Measurements from ENCODE around the gene DDX54. TPM values are rescaled to one million over a fixed set of nuclear protein-coding genes. Genes with fewer than 3 reads are reported as not detected.

Gene DDX54
- total RNA-seq, 1 donor from 2014 or later, result 66.7 TPM

DNA sequence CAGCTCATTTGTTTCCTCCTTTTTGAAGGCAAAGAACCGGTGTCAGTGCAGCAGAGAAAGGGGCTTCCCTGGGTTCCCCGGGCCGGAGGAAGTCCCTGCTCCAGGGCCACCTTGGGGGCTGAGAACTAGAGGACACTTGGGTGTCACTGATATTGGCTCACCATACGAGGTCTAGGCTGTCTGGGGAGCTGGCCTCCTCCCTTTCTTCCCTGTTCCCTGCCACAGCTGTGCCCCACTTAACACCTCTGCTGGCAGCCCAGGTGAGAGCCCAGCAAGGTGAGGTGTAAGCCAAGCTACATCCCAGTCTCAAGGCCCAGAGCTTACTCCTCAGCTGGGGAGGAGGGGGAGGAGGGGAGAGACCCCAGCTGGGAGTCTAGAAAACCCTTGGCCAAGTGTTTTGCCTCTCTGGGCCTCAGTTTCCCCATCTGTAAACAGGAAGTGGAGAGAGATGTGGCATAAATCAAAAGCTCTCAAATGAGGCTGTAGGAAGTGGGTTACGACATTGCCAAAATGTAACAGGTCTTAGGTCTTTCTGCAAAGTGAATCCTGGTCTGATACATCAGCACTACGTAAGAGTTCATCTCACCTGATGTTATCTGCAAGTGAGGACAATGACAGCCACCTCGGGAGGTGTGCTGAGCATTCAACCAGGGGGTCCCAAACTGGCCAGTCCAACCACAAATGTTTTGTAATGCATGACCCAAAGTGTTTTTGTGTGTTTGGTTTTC, 75.2 kb downstream of the DDX54 start:
- Mint-ChIP-seq H3K4me1 (no peaks in the 10 kb centered on the region), H3K36me3 (no peaks in the 10 kb centered on the region), H3K27me3 (ENCODE audit: low read depth) (peaks cover 48% of the 10 kb centered on the region), H3K9me3 (no peaks in the 10 kb centered on the region), H3K4me3 (no peak overlapping the region), H3K27ac (no peak overlapping the region)
- TF ChIP-seq, protein P1, sequence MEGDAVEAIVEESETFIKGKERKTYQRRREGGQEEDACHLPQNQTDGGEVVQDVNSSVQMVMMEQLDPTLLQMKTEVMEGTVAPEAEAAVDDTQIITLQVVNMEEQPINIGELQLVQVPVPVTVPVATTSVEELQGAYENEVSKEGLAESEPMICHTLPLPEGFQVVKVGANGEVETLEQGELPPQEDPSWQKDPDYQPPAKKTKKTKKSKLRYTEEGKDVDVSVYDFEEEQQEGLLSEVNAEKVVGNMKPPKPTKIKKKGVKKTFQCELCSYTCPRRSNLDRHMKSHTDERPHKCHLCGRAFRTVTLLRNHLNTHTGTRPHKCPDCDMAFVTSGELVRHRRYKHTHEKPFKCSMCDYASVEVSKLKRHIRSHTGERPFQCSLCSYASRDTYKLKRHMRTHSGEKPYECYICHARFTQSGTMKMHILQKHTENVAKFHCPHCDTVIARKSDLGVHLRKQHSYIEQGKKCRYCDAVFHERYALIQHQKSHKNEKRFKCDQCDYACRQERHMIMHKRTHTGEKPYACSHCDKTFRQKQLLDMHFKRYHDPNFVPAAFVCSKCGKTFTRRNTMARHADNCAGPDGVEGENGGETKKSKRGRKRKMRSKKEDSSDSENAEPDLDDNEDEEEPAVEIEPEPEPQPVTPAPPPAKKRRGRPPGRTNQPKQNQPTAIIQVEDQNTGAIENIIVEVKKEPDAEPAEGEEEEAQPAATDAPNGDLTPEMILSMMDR (IDR thresholded peaks at IDR 0.05; ENCODE audit: unreplicated experiment), result no peak
- no peak for DNase-seq (ENCODE audit: low spot score in 2 of 2, unreplicated experiment in 2 of 2)

DNA sequence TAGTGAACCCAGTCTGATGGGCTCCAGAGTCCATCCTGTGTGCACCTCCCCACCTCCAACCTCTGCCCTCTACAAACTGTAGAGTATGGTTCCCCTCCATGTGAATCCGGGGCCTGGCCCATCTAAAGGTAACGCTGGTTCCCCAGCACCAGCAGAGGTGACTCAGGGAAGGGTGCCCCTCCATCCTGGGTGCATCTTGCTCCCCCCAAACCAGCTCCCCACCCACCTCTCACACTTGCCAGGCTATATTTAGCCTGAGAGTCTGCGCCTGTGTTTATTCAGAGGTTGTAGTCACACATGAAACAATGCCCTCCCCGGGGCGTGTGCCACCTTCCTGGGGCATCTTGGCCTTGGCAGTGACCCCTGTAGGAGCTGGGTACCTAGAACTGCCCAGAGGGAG, 75.9 kb downstream of the DDX54 start:
- no peak overlapping the region for H3K4me3 Mint-ChIP-seq
- no peaks in the 10 kb centered on the region for H3K4me1 Mint-ChIP-seq
- DNase-seq (ENCODE audit: low spot score in 2 of 2, unreplicated experiment in 2 of 2), result no peak
- H3K27me3 Mint-ChIP-seq (ENCODE audit: low read depth), result peaks cover 54% of the 10 kb centered on the region
- no peaks in the 10 kb centered on the region for H3K36me3 Mint-ChIP-seq
- no peak overlapping the region for H3K27ac Mint-ChIP-seq
- no peaks in the 10 kb centered on the region for H3K9me3 Mint-ChIP-seq
- TF ChIP-seq, protein P1 (IDR thresholded peaks at IDR 0.05; ENCODE audit: unreplicated experiment), result no peak

DNA sequence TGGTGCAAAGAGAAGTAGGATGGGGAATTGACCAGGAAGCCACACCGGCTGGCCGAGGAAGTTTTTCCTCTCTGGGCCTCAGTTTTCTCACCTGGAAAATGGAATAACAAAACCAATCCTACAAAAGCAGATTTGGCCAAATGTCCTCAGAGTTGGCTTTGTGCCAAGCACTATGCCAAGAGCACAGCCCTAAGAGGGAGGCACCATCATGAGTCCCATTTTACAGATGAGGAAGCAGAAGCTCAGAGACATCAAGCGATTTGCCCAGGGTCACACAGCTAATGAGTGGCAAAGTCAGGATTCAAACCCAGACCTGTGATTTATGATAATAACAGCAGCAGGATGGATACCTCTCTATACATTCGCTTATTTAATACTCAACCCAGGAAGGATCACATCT, 77.0 kb downstream of the DDX54 start:
- Mint-ChIP-seq H3K27me3 (ENCODE audit: low read depth) (peaks cover 61% of the 10 kb centered on the region), H3K9me3 (no peaks in the 10 kb centered on the region), H3K27ac (no peak overlapping the region), H3K4me1 (no peaks in the 10 kb centered on the region), H3K36me3 (no peaks in the 10 kb centered on the region), H3K4me3 (no peak overlapping the region)
- TF ChIP-seq, protein P1 (IDR thresholded peaks at IDR 0.05; ENCODE audit: unreplicated experiment), result no peak
- DNase-seq (ENCODE audit: low spot score in 2 of 2, unreplicated experiment in 2 of 2), result no peak

Small RNA genes within 50 kb of the gene (microRNA-seq; reads per million reads assigned to microRNA genes)
- gene MIR7106, result 0.88 reads per million

Other genes with a start within 250 kb of the DDX54 start
- 6.0 to 7.7 TPM (median 6.5 TPM) in 3 replicates for gene OAS3, start 247.0 kb downstream of the DDX54 start, total RNA-seq
- 0.22 to 0.43 TPM (median 0.36 TPM) in 3 replicates for gene OAS2, start 207.0 kb downstream of the DDX54 start, total RNA-seq
- gene DTX1, start 128.7 kb downstream of the DDX54 start, total RNA-seq, result 1.2 to 1.6 TPM (median 1.4 TPM) in 3 replicates
- 0.61 to 1.2 TPM (median 0.65 TPM) in 3 replicates for gene RASAL1, start 49.7 kb downstream of the DDX54 start, total RNA-seq
- gene CFAP73, start 35.8 kb downstream of the DDX54 start, total RNA-seq, result not detected in 3 replicates
- 15.2 to 15.4 TPM (median 15.3 TPM) in 3 replicates for gene RITA1, start 243 bp upstream of the DDX54 start, total RNA-seq
- gene TPCN1, start 36.0 kb upstream of the DDX54 start, total RNA-seq, result 40.0 to 46.0 TPM (median 42.7 TPM) in 3 replicates
- gene SLC8B1, start 149.6 kb upstream of the DDX54 start, total RNA-seq, result 16.7 to 19.1 TPM (median 17.3 TPM) in 3 replicates
- 37.8 to 39.3 TPM (median 38.7 TPM) in 3 replicates for gene PLBD2, start 173.1 kb upstream of the DDX54 start, total RNA-seq
- gene SDS, start 218.4 kb upstream of the DDX54 start, total RNA-seq, result not detected in 3 replicates
- 9.5 to 12.9 TPM (median 11.6 TPM) in 3 replicates for gene SDSL, start 236.9 kb upstream of the DDX54 start, total RNA-seq

Measured in mesothelial cell of epicardium (in vitro differentiated cells).